ENCODE results near the gene MSH3.
"Not testable (repeated sequence)": the region's sequence is repeated elsewhere in the genome, so short reads cannot be mapped to it uniquely, and the experiment has no call there.

MSH3 gene

DNA sequence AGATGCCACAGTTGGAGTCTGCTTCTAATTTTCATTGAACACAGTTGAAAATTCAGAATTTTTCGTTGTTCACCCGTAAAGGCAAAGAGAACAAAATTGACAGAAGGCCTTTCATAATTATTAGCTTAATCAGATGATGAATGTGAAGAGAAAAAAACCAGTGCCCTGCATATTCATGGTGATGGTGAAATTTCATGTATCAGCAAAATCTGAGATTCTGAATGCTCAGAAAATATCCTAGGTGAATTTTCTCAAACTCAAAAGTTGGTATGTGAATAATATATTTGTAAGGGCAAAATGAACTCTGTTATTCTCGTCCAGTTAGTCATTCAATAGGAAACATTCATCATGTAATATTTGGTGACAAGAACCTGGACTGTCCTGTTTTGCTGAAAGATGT lies 136.2 kb downstream of the MSH3 start:
- DNase-seq (ENCODE audit: low spot score) (no peak), FAIRE-seq (no peak)

DNA sequence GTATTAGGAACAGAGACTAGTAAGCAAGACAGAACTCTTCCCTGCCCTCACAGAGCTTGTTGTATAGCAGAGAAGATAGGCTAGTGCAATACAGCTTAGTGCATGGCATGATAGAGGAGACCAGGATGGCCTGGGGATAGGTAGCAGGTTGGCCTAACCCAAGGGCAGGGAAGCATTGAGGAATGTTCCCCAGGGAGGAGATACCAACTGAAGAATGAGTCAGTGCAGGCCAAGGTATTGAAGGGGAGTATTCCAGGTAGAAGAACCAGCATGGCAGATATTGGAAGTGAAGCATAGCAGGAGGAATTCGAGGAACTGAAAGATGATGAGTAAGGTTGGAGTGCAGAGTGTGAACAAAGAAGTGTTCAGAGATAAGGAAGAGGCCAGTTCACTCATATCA lies 138.9 kb downstream of the MSH3 start:
- no peak for FAIRE-seq
- no peak for DNase-seq (ENCODE audit: low spot score)

DNA sequence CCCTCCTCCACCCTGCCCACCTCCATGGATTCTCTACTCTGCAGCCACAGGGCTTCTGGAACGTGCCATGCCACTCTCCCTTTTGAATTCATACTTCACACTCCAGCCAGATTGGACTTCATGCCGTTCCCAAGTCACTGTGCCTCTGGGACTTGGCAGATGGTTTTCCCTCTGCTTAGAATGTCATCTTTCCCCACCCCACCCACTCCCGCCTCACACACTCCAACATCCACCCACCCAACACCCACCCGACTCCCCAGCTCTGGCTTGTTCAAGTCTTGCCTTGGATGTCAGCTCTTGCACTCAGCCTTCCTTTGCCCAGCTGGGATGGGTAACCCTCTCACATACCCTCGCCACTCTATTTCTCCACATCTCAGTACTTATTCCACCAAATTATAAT lies 142.4 kb downstream of the MSH3 start:
- FAIRE-seq: no peak
- DNase-seq (ENCODE audit: low spot score): no peak

DNA sequence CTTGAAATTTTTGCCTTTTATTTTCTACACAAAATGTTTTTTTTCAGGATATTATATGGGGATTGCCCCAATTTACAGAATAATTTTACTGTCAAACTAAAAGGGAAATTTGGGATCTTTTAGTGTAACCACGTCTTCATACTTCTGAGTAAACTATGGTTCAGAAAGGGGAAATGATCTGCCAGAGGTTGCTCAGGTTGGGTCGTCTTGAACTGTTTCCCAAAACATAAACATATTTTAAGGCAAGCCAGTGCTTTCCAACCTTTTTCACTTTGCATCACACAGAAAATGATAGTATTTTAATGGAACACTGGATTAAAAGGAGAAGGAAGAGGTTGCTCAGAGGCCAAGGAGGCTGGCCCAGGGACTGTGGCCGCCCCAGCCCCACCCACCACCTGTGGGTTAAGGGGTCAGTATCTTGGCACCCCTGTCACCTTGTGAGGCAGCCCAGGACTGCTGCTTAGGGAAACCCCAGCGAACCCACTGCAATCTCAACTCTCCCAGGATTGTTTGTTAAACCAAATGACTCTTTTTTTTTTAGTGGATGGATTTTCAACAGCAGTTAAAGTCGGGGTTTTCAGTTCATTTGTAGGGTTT lies 143.1 kb downstream of the MSH3 start:
- FAIRE-seq (no peak), DNase-seq (ENCODE audit: low spot score) (no peak)

DNA sequence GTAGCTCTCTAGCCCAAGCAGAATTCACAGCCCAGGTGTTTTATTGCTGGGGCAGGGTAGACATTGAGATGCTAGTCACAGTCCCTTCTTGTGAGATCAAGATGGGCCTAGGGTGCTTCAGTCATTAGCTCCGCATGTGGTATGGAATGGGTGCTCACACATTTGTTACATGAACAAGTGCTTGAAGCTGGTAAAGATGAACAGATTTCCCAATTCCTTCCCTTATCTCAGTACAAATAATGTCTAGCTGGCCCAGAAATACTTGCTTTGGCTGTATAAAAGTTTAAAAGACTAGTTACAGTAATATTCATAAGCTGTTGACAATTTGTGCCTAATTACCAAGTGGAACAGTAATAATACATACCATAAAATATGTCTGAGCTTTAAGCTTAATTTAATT lies 143.7 kb downstream of the MSH3 start:
- no peak for FAIRE-seq
- no peak for DNase-seq (ENCODE audit: low spot score)

DNA sequence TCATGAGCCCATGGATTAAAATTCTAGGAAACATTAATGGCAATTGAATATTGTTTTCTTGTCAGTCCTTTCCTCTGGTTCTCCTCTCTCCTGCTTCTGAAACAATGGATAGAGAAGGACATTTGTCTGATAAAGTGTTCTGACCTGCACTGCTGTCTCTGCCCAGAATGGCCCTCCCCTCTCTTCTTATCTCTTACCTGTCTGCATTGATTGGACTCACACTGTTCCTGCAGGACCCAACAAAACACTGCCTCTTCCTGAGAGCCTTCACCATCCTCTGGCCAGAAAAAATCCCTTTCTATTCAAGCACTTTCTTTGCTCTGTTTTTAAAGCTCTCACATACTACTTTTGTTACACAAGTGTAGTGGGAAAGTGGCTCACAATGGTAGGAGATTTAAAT lies 144.2 kb downstream of the MSH3 start:
- FAIRE-seq (no peak), DNase-seq (ENCODE audit: low spot score) (no peak)

DNA sequence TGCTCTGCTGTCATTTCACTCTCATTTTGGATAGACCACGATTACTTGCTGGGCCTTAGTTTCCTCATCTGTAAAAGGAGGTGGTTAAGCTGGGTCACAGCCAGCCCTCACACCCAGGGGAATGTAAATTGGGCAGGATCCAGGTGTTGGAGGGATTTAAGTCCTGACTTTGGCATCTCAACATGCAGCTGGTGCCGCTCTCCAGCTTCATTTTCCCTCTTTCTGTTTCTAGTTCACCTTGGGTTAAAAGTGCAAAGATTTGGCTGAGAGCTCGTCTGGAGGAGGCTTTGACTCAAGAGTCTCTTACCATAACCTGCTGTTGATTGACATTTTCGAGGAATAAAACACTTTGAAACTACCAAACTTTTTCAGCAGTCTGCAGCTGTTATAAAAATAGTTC lies 144.6 kb downstream of the MSH3 start:
- FAIRE-seq: no peak
- DNase-seq (ENCODE audit: low spot score): no peak

DNA sequence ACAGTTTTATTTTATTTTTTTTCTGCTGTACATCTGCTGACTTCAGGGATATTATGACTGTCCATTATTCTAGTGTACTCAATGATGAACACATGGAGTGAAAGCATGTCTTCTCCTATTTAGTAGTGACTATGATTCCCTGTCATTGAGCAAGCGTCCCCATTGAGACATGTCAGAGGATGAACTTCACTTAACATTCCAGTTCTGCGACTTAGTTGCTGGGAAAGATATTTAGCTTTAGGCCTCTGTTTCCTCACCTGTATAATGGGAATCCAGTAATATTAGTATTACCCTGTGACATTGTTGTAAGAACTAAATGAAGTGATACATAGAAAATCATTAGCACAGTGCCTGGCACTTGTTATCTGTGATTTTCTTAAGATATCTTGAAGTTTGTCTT lies 145.1 kb downstream of the MSH3 start:
- FAIRE-seq: no peak
- DNase-seq (ENCODE audit: low spot score): no peak

DNA sequence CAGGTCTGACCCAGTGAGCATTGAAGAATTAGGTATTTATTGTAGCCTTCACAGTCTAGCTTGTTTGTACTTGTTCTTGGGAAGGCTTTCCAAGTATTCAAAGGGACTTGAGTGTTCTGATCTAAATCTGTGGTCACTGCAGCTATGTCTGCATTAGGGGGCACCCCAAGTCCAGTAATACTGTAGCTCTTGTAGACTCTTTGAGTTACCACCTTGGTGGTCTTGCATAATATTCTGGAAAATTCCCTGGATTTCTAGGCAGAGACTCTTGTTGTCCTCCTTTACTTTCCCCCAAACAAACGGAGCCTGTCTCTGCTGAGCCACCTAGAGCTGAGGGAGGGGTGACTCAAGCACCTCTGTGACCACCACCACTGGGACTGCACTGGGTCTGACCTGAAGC lies 149.9 kb downstream of the MSH3 start:
- no peak for FAIRE-seq
- DNase-seq (ENCODE audit: low spot score): no peak

DNA sequence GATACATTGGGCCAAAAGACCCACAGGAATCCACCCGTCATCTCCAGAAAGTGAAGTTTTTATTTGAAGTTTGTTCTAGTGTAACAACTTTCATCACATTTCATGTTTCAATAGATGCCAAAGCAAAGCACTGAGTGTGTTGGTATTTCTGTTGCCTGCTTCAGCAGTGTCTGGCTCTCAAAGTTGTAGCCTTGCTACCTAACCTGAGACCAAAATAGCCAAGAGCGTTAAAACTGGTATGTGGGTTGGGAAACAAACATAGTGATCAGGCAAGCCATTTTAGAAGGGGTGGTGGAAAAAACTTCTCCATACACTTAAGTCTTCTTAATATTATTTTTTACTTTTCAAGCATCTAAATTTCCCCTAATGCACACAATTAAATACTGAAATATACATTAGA lies 150.6 kb downstream of the MSH3 start:
- DNase-seq (ENCODE audit: low spot score) (no peak), FAIRE-seq (no peak)

DNA sequence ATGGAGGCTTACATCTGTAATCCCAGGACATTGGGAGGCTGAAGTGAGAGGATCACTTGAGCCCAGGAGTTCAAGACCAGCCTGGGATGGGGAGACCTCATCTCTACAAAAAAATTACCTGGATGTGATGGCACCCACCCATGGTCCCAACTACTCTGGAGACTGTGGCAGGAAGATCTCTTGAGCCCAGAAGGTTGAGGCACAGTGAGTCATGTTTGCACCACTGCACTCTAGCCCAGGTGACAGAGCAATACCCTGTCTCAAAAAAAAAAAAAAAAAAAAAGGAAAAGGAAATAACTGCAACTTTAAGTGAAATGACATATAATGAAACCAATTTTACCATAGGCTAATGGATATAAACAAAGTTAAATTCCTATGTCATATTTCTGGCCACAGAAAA lies 152.5 kb downstream of the MSH3 start:
- FAIRE-seq (no peak), DNase-seq (ENCODE audit: low spot score) (no peak)

DNA sequence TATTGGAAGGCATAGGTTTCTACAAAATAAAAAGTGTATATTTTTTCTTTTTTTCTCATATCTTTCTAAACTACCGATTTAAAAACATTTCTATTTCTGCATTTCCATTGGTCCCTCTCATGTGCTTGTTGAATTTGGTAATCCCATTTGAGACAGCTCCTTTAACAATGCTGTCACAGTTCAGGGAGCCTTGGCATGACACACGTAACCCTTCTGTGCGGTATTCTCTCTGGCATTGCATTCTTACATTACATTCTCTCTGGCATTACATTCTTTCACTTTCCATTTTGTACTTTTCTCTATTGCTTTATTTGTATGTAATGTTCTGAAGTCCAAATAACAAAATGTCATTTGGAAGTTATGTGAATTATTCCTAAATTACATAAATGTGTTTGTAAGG lies 155.0 kb downstream of the MSH3 start:
- no peak for DNase-seq (ENCODE audit: low spot score)
- no peak for FAIRE-seq

DNA sequence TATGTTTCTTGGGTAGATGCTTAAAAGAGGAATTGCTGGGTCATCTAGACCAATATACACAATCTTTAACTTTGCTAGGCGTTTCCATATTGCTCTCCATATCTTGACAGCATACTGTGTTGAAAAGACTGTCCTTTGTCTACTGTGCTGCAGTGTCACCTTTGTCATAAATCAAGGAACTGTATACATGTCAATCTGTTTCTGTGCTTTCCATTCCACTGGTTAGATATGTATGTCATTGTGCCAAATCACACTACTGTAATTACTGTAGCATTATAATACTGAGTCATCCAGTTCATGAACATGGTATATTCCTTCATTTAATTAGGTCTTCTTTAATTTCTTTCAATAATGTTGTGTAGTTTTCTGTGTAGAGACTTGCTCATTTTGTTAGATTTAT lies 156.0 kb downstream of the MSH3 start:
- DNase-seq (ENCODE audit: low spot score): no peak
- FAIRE-seq: no peak

DNA sequence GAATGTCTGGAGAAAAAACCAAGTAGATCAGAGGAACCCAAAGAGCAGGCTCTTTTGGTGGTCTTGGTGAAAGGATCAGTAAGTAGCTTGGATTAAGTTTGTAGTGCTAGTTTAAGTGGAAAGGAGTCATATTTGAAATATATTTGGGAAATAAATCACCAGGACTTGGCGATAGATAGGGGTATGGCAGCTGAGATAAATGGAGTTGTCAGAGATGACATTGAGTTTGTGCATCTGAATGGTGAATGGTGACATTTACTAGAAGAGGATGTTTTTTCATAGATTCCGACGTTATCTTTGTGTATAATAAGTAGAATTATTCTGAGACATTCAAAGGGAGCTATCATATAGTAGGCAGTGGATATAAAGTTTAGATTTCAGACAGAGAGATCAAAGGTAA lies 162.1 kb downstream of the MSH3 start:
- no peak for DNase-seq (ENCODE audit: low spot score)
- no peak for FAIRE-seq

DNA sequence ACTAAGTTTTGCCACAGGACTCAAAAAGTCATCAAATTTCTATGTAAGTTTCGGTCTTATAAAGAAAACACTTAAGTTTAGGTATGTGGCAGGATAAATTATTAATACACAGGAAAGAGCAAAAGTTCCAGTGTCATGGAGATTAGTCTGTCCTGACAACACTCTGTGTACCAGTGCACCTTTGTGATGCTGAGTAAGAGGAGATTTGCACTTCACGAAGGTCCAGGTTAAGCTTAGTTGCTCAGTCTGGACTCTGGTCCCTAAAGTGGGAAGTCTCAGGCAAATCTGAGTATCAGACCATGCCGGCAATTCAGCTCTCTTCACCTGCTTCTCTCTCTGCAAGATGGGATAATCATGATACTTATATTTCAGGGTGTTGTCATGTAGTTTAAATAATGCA lies 166.2 kb downstream of the MSH3 start:
- DNase-seq (ENCODE audit: low spot score): no peak
- FAIRE-seq: no peak

DNA sequence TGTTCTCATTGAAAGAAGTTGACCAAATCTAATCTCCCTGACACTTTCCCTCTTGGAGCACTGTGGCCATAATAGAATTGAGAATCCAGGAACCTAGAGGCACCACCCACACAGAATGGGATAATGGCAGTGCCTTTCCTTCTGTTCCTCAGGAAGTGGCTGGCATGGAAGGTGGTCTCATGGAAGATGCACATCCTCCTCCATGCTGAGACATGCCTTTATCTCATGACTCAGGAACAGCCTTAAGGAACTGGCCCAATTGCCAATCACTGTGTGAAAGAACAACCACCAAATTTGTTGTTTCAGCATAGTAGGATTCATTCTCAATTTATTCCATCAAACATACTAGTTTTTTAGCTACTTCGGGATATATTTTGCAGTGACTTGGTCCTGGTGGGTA lies 168.2 kb downstream of the MSH3 start:
- FAIRE-seq (no peak), DNase-seq (ENCODE audit: low spot score) (no peak)

DNA sequence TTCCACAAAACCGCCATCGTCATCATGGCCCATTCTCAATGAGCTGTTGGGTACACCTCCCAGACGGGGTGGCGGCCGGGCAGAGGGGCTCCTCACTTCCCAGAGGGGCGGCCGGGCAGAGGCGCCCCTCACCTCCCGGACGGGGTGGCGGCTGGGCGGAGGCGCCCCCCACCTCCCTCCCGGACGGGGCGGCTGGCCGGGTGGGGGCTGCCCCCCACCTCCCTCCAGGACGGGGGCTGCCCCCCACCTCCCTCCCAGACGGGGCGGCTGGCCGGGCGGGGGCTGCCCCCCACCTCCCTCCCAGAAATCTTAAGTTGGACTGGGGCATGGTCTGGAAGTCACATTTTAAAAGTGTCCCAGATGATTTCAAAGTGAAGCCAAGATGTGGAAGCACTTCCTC lies 169.7 kb downstream of the MSH3 start:
- not testable (repeated sequence) for FAIRE-seq; DNase-seq (ENCODE audit: low spot score)

DNA sequence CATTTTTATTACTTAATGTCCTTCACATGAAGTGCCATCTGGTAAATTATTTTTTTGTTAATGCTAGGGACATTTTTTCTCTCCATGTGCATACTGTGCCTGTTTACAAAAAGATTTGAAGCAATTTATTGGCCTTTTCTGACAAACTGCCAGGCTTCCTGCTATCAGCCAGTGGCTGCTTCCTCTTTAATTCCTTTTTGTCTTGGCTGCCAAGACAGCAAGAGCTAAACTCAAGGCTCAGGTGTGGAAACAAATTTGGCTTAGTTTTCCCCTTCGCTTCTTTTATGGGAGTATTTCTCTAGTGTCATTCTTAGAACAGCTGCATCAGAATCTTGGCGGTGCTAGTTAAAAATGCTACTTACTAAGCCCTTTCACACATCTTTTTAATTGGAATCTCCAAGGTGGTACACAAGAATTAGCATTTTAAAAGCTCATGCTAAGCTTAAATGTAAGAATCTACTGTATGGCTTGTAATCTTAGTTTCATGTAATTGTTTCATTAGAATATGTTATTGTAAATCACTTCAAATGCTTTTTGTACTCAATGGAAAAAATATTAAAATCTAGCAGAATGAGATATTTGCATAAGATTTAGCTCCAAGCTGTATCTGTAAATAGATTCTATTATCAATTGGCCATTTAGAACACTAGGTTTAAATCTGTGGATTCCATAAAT lies 171.5 kb downstream of the MSH3 start:
- no peak for FAIRE-seq
- no peak for DNase-seq (ENCODE audit: low spot score)

DNA sequence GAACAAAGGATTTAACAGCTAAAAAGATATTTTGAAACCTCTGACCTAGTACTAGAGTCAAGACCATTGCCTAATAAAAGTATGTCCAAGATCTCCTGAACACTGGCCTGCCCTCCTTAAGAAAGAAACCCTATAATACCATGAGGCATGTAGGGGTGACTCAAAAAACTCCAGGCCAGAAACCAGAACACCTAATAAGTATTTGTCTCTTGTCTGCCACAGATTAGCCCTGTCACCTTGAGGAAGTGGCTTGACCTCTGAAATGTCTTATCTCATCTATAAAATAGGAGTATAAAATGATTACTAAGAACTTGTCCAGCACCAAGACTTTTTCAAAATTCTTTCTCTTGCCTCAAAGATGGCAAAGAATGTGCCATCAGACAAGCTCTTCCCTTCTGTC lies 180.3 kb downstream of the MSH3 start:
- peak; percentile 3 for DNase-seq (ENCODE audit: low spot score)
- FAIRE-seq: no peak

DNA sequence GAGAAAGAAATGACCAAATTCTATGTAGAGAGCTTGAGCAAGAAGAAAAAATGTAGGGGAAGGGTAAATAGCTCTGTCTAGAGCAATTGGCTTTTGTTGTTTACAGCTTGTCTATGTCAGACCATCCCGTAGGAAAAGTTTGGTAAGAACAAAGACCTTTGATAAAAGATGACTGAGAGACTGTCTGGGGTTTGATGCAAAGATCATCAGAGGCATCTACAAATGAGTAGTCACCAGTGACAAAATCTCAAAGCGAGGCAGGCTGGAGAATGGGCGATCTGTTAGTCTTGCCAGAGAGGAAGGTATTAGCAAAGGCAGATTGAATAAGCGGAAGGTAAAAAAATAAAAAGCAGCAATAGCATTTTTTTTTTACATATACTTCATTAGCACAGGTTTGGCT lies 180.7 kb downstream of the MSH3 start:
- DNase-seq (ENCODE audit: low spot score) (no peak), FAIRE-seq (no peak)

DNA sequence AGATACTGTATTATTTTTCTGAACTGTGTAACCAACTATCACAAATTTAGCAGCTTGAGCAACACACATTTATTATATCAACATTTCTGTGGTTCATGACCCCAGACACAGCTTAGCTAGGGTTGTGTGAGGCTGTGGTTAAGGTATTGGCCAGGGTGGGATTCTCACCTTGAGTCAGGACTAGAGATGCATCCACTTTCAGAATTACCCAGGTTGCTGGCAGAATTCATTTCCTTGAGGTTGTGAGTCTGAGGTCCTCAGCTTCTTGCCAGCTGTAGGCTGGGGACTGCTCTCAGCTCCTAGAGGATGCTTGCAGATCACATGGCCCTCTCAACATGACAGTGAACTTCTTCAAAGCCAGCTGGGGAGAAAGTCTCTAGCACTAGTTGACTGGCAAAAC lies 183.2 kb downstream of the MSH3 start:
- FAIRE-seq: no peak

DNA sequence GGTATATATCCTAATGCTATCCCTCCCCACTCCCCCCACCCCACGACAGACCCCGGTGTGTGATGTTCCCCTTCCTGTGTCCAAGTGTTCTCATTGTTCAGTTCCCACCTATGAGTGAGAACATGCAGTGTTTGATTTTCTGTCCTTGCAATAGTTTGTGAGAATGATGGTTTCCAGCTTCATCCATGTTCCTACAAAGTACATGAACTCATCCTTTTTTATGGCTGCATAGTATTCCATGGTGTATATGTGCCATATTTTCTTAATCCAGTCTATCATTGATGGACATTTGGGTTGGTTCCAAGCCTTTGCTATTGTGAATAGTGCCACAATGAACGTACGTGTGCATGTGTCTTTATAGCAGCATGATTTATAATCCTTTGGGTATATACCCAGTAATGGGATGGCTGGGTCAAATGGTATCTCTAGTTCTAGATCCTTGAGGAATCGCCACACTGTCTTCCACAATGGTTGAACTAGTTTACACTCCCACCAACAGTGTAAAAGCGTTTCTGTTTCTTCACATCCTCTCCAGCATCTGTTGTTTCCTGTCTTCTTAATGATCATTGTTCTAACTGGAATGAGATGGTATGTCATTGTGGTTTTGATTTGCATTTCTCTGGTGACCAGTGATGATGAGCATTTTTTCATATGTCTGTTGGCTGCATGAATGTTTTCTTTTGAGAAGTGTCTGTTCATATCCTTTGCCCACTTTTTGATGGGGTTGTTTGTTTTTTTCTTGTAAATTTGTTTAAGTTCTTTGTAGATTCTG lies 186.8 kb downstream of the MSH3 start:
- not testable (repeated sequence) for DNase-seq (ENCODE audit: low spot score); FAIRE-seq

More for the DNA sequence above, 183.2 kb downstream of the MSH3 start:
- no peak for DNase-seq (ENCODE audit: low spot score)

DNA sequence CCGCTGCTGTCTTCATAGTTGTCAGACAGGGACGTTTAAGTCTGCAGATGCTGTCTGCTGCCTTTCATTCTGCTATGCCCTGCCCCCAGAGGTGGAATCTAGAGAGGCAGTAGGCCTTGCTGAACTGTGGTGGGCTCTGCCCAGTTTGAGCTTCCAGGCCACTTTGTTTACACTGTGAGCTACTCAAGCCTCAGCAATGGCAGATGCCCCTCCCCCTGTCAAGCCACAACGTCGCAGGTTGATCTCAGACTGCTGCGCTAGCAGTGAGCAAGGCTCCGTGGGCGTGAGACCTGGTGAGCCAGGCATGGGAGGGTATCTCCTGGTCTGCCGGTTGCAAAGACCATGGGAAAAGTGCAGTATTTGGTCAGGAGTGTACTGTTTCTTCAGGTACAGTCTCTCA lies 192.0 kb downstream of the MSH3 start:
- not testable (repeated sequence) for DNase-seq (ENCODE audit: low spot score); FAIRE-seq

Data from RCC 7860 (cell line).